Cardiac fibroblast (primary cell): ENCODE data around the gene TWF2.
A peak's percentile ranks its signal among the peaks of the same experiment; 100 is the strongest.

ENCODE experiments used
- DNase-seq, 2 donors: peaks; one replicate each; pipeline versions ENCODE4 v3.0.0 to v3.0.0-alpha.2; 2010; ENCODE audit warnings: low read depth in 2 of 2
- H3K4me3 ChIP-seq, 2 donors: replicated peaks in 1 of 2; 1 replicate in 1 of 2; 2 replicates in 1 of 2; pipeline ENCODE4 v1.5.1; 2011; ENCODE audit warnings: low read depth in 2 of 2, low read length in 2 of 2, mild to moderate bottlenecking in 2 of 2, moderate library complexity in 1 of 2
- TF ChIP-seq, protein P1 (sequence below): IDR thresholded peaks from one replicate; pipeline ENCODE4 v1.5.1; 2011; ENCODE audit warnings: low read depth, mild to moderate bottlenecking, low read length, inconsistent platforms

Gene TWF2

DNA sequence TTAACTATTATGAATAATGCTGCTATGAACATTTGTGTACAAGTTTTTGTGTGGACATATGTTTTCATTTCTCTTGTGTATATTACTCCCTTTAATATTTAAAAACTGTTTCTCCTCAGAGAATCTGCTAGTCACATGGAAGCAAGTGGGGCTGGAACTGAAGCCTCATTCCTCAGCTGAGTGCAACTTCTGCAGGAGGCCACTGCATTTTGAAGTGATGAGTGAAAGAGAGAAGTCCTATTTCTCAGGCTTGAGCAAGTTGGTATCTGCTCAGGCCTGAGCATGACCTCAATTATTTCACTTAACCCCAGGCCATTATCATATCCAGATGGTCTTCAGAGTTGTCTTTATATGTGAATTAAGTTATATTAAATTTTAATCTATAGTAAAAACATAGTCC is 25.1 kb downstream of the TWF2 start:
- no peak for DNase-seq
- no peak overlapping the region for H3K4me3 ChIP-seq
- TF ChIP-seq, protein P1, sequence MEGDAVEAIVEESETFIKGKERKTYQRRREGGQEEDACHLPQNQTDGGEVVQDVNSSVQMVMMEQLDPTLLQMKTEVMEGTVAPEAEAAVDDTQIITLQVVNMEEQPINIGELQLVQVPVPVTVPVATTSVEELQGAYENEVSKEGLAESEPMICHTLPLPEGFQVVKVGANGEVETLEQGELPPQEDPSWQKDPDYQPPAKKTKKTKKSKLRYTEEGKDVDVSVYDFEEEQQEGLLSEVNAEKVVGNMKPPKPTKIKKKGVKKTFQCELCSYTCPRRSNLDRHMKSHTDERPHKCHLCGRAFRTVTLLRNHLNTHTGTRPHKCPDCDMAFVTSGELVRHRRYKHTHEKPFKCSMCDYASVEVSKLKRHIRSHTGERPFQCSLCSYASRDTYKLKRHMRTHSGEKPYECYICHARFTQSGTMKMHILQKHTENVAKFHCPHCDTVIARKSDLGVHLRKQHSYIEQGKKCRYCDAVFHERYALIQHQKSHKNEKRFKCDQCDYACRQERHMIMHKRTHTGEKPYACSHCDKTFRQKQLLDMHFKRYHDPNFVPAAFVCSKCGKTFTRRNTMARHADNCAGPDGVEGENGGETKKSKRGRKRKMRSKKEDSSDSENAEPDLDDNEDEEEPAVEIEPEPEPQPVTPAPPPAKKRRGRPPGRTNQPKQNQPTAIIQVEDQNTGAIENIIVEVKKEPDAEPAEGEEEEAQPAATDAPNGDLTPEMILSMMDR = no peak

DNA sequence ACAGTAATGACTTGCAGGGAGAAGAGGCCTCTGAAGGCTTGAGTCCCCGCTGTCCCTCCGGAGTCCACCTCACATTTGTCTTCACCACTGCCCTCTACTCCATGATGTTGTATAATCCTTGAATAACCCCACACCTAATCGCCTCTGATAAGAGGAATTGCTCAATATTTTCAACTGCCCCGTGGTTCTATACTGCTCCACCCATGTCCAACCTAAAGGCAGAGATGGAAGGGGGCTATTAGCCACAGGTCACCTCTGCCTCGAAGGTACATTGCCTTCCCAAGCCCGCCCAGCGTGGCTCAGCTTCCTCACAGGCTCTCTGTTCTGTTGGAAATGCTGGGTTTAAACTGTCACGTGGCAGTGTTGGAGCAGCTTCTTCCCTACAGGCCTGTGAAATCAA is 26.0 kb downstream of the TWF2 start:
- H3K4me3 ChIP-seq = no peak overlapping the region
- DNase-seq = no peak
- TF ChIP-seq, protein P1 = no peak

DNA sequence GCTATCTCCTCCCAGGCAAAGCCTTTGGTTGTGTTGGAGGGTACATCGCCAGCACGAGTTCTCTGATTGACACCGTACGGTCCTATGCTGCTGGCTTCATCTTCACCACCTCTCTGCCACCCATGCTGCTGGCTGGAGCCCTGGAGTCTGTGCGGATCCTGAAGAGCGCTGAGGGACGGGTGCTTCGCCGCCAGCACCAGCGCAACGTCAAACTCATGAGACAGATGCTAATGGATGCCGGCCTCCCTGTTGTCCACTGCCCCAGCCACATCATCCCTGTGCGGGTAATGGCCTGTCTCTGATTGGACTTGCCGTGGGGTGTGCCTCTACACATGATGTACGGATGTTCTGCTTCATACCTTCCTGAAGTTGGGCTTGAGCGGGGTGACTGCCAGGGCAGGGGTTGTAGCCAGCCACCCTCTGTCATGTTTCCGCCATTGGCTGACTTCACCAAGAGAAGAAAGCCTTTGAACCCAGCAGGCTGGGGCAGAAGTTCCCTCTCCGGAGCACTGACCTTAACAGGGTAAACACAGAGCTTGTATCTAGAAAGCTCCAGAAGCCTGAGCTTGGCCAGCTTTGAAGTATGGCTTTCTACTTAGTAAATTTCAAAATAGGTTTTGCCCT is 27.6 kb downstream of the TWF2 start:
- H3K4me3 ChIP-seq = no peak overlapping the region
- TF ChIP-seq, protein P1 = no peak

DNA sequence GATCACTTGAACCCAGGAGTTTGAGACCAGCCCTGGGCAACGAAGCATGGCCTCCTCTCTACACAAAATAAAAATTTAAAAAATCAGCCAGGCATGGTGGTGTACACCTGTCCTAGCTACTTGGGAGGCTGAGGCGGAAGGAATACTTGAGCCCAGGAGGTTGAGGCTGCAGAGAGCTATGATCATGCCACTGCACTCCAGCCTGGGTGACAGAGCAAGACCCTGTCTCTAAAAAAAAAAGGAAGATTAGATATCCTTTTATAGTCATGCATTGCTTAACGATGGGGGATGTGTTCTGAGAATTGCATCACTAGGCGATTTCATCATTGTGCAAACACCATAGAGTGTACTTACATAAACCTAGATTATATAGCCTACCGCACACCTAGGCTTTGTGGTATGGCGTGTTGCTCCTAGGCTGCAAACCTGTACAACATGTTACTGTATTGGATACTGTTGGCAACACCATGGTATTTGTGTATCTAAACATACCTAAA is 28.4 kb downstream of the TWF2 start:
- H3K4me3 ChIP-seq = no peak overlapping the region
- peak; percentile 68 to 72 for DNase-seq
- TF ChIP-seq, protein P1 = no peak

More for the DNA sequence above, 27.6 kb downstream of the TWF2 start:
- no peak for DNase-seq

DNA sequence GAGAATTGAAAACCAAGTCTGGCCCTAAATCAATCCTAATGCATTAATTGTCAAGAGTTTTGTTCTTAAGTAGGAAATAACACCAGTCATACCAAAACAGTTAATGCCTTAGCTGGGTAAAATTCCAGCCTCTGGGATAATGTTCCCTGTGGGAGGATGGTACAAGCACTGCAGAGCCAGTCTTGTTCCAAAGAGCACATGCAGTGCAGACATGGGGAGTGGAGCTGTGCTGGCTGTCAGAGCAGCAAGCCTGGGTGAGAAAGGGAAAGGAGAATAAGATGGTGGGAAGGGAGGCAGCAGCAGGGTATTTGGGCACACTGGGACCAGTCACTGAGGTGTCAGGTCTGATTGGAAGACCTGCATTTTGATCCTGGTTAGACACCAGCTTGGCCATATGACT is 28.9 kb downstream of the TWF2 start:
- H3K4me3 ChIP-seq = no peak overlapping the region
- DNase-seq = no peak
- TF ChIP-seq, protein P1 = no peak

DNA sequence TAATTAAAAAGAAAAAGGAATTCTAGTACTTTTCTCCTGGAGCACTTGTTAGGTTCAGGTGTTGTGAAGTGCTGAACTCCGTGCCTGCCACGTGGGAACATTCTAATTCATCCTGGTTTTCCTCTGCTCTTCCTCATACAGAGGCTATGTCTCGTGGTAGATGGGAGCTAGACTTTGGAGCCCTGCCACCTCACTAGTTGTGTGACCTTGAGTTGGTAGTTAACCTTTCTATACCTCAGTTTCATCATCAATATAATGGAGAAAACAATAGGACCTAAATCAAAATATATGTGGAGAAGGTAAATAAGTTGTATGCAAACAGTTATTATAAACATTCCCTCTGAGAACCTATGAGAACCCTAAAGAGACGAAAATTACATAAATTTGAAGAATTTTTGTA is 30.4 kb downstream of the TWF2 start:
- TF ChIP-seq, protein P1 = no peak
- no peak for DNase-seq
- no peak overlapping the region for H3K4me3 ChIP-seq

DNA sequence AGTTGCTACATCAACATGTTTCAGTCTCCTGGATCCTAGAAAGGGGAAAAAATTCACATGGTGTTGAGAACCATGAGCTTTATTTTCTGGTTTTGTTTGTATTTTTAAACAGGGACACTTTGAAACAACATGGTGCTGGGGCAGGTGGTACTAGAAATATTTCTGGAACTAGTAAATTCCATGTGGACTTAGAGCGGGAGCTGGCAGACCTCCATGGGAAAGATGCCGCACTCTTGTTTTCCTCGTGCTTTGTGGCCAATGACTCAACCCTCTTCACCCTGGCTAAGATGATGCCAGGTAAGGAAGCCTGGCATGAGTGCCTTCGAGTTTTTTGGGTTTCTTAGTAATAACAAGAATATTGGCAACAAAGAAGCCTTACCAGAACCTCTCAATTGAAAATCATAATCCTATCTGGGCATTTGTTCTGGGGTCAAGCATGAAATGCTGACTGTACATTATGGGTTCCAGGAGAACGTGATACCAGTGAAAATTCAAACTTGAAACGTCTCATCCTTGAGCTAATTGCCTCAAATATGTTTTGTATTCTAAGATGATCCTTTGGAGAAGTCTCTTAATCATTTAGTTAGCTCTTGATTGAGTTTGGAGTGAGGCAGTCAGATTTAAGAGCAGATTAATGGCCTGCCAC is 33.1 kb downstream of the TWF2 start:
- no peak for DNase-seq
- no peak overlapping the region for H3K4me3 ChIP-seq
- TF ChIP-seq, protein P1 = no peak
